Thymus (tissue), 11 donors: Measurements from ENCODE around the gene FERMT1. TPM values are rescaled to one million over a fixed set of nuclear protein-coding genes. Genes with fewer than 3 reads are reported as not detected.

Experiments used
- DNase-seq, 9 donors: peaks; one replicate each; pipeline ENCODE4 v3.0.0-alpha.2; 2013; ENCODE audit warnings: low spot score in 9 of 9, low read depth in 6 of 9, missing footprints in 1 of 9
- H3K27ac ChIP-seq, 2 donors: one replicate each; pipeline ENCODE4 v1.5.1; 2013; ENCODE audit warnings: control low read depth in 1 of 2, low read depth in 1 of 2, low read length in 1 of 2, mild to moderate bottlenecking in 1 of 2, moderate library complexity in 1 of 2
- H3K27me3 ChIP-seq, 2 donors: one replicate each; pipeline ENCODE4 v1.5.1; 2013; ENCODE audit warnings: low read length in 1 of 2; ENCODE audit not compliant: control insufficient read depth in 2 of 2, insufficient read depth in 1 of 2
- H3K36me3 ChIP-seq, 2 donors: one replicate each; pipeline ENCODE4 v1.5.1; 2013; ENCODE audit warnings: low read length in 1 of 2, mild to moderate bottlenecking in 1 of 2, moderate library complexity in 1 of 2; ENCODE audit not compliant: control insufficient read depth in 2 of 2, insufficient read depth in 2 of 2
- H3K4me1 ChIP-seq, 2 donors: one replicate each; pipeline ENCODE4 v1.5.1; 2013; ENCODE audit warnings: low read length in 2 of 2; ENCODE audit not compliant: control insufficient read depth in 2 of 2, insufficient read depth in 2 of 2
- H3K4me3 ChIP-seq, 2 donors: one replicate each; pipeline ENCODE4 v1.5.1; 2013; ENCODE audit warnings: low read length in 2 of 2, control low read depth in 1 of 2, mild to moderate bottlenecking in 1 of 2
- H3K9me3 ChIP-seq, 2 donors: one replicate each; pipeline ENCODE4 v1.5.1; 2013; ENCODE audit warnings: low read length in 1 of 2, mild to moderate bottlenecking in 1 of 2; ENCODE audit not compliant: control insufficient read depth in 2 of 2, insufficient read depth in 1 of 2
- WGBS: extraction: QIAGEN DNeasy Blood & Tissue Kit; methylation state at CpG from one replicate; pipeline ENCODE4 v1.1.7; 2013; 5-methylcytosine and 5-hydroxymethylcytosine counted together
- polyA plus RNA-seq: library from polyadenylated mRNA; stranded (reverse); fragments of 200-250 nt; gene quantifications from one replicate; pipeline ENCODE4 v1.2.3, GENCODE V29; 2013
- total RNA-seq: library from RNA; stranded (reverse); fragments of 120-200 nt; gene quantifications from one replicate; pipeline ENCODE4 v1.2.4, GENCODE V29; 2013
- donor health status: healthy.

Gene FERMT1
- total and polyA plus RNA-seq, 2 donors: 3.7 to 5.8 TPM

- Histone ChIP-seq H3K4me1 (no peaks in the 10 kb centered on the region), H3K27me3 (no peaks in the 10 kb centered on the region), H3K4me3 (no peak overlapping the region), H3K9me3 (no peaks in the 10 kb centered on the region), H3K36me3 (no peaks in the 10 kb centered on the region), H3K27ac (no peak overlapping the region)
- no peak for DNase-seq
- WGBS: 94% methylated on average over 1 of the region's 1 CpG
Measured at GRCh38 chr20:6103301-6103700, 19.5 kb downstream of the FERMT1 start.

GRCh38 chr20:6101346-6101745, 21.5 kb downstream of the FERMT1 start:
- no peaks in the 10 kb centered on the region for H3K9me3 ChIP-seq
- WGBS: 97% methylated on average over 2 of the region's 2 CpGs
- no peak overlapping the region for H3K4me3 ChIP-seq
- H3K36me3 ChIP-seq: no peaks in the 10 kb centered on the region
- no peaks in the 10 kb centered on the region for H3K4me1 ChIP-seq
- no peak overlapping the region for H3K27ac ChIP-seq
- no peak for DNase-seq
- no peaks in the 10 kb centered on the region for H3K27me3 ChIP-seq

- H3K9me3 ChIP-seq: no peaks in the 10 kb centered on the region
- H3K4me3 ChIP-seq: no peak overlapping the region
- no peak for DNase-seq
- no peak overlapping the region for H3K27ac ChIP-seq
- no peaks in the 10 kb centered on the region for H3K36me3 ChIP-seq
- no peaks in the 10 kb centered on the region for H3K4me1 ChIP-seq
- WGBS: 94% methylated on average over 2 of the region's 2 CpGs
- no peaks in the 10 kb centered on the region for H3K27me3 ChIP-seq
Measured at GRCh38 chr20:6100246-6100645, 22.6 kb downstream of the FERMT1 start.

DNA sequence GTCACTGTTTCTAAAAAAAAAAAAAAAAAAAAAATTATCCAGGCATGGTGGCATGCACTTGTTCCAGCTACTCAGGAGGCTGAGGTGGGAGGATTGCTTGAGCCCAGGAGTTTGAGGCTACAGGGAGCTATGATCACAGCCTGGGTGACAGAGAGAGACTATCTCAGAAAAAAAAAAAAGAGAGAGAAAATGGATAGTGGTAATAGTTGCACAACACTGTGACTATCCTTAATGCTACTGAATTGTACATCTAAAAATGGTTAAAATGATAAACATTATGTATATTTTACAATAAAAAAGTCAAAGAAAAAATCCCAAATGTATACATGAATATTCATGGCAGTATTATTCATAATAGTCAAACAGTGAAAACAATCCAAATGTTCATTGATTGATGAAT, 23.0 kb downstream of the FERMT1 start:
- no peaks in the 10 kb centered on the region for H3K9me3 ChIP-seq
- no peaks in the 10 kb centered on the region for H3K4me1 ChIP-seq
- no peak for DNase-seq
- H3K27ac ChIP-seq: no peak overlapping the region
- H3K27me3 ChIP-seq: no peaks in the 10 kb centered on the region
- no peak overlapping the region for H3K4me3 ChIP-seq
- no peaks in the 10 kb centered on the region for H3K36me3 ChIP-seq

DNA sequence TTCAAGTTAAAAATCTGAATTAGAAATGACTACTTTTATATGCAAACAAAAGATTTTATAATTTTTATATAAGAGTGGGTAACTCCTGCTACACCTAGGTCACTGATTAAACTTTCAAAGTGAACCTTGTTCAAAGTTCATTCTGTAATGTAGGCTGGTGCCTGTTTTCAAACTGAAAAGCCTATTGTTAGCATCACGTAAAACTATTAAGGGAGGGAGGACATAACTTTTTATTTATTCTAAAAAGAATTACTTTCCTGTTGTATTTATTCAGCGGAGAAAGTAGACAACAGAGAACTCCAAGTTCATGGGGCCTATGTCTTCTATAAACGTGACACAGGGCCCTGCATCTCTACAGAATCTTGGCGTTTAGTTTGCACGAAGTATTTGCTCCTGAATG, 27.4 kb downstream of the FERMT1 start:
- Histone ChIP-seq H3K36me3 (no peaks in the 10 kb centered on the region), H3K27me3 (no peaks in the 10 kb centered on the region), H3K4me3 (no peak overlapping the region), H3K27ac (no peak overlapping the region), H3K9me3 (no peaks in the 10 kb centered on the region), H3K4me1 (no peaks in the 10 kb centered on the region)
- WGBS: 98% methylated on average over 5 of the region's 5 CpGs
- DNase-seq: no peak

DNA sequence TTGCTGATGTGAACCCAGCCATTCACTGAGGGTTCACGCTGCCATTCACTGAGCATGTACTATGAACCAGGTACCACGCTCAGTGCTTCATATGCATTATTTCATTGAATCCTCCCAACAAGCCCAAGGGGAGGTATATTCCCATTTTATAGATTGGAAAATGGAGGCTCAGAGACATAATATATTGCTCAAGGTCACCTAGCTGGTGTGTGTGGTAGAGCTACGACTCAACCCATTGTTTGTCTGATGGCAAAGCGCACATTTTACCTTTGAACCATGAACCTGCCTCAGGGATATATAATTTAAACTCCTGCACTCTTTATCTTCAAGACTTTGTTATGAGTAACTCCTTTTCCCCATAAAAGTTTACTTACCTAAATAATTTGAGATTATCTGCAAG, 28.3 kb downstream of the FERMT1 start:
- H3K36me3 ChIP-seq: no peaks in the 10 kb centered on the region
- no peaks in the 10 kb centered on the region for H3K9me3 ChIP-seq
- H3K27ac ChIP-seq: no peak overlapping the region
- 97% methylated on average over 4 of the region's 4 CpGs for WGBS
- no peak overlapping the region for H3K4me3 ChIP-seq
- DNase-seq: no peak
- H3K4me1 ChIP-seq: no peaks in the 10 kb centered on the region
- H3K27me3 ChIP-seq: no peaks in the 10 kb centered on the region

GRCh38 chr20:6094063-6094462, 28.8 kb downstream of the FERMT1 start:
- 12% methylated on average over 3 of the region's 3 CpGs for WGBS
- H3K9me3 ChIP-seq: no peaks in the 10 kb centered on the region
- no peak for DNase-seq
- no peaks in the 10 kb centered on the region for H3K36me3 ChIP-seq
- H3K4me3 ChIP-seq: no peak overlapping the region
- H3K27ac ChIP-seq: no peak overlapping the region
- no peaks in the 10 kb centered on the region for H3K4me1 ChIP-seq
- H3K27me3 ChIP-seq: no peaks in the 10 kb centered on the region

GRCh38 chr20:6091661-6092060, 31.2 kb downstream of the FERMT1 start:
- H3K4me1 ChIP-seq: no peaks in the 10 kb centered on the region
- no peak overlapping the region for H3K27ac ChIP-seq
- no peaks in the 10 kb centered on the region for H3K27me3 ChIP-seq
- no peaks in the 10 kb centered on the region for H3K9me3 ChIP-seq
- 98% methylated on average over 8 of the region's 8 CpGs for WGBS
- no peak overlapping the region for H3K4me3 ChIP-seq
- DNase-seq: no peak
- no peaks in the 10 kb centered on the region for H3K36me3 ChIP-seq

DNA sequence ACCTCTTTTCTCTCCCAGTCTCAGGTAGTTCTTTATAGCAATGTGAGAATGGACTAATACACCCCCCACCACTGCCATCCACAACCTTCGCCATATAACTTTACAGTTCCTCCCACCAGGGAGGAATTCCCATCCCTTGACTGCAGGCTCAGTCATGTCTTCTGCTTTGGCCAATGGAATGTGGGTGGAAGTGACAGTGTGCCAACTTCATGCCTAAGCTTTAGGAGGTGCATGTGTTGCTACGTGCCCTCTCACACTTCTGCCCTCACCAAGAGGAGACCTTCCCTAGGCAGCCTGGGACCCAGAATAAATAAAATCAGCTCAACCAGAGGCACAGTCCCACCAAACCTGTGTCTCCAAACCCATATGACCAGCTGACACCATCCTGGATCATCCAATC, 36.0 kb downstream of the FERMT1 start:
- WGBS: 98% methylated on average over 2 of the region's 2 CpGs
- no peak for DNase-seq
- H3K27me3 ChIP-seq: no peaks in the 10 kb centered on the region

DNA sequence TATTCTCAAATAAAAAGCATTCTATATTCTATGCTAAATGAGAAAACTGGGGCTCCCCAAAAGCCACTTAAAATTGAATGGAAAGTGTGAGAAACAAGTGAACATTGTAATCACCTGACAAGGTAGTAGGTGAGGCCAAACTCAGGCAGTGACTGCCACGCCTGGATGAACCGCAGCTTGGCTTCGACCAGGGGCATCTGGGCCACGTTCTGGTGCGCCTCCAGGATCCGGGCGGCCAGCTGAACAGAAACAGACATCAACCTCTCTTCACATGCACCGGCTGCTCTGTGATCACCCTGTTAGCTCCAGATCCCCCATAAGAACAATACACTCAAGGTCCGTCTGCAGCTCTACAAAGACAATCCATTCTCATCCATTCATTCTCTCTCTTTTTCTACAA, 38.9 kb downstream of the FERMT1 start:
- H3K27ac ChIP-seq: no peak overlapping the region
- H3K9me3 ChIP-seq: no peaks in the 10 kb centered on the region
- no peaks in the 10 kb centered on the region for H3K27me3 ChIP-seq
- H3K4me3 ChIP-seq: no peak overlapping the region
- H3K4me1 ChIP-seq: no peaks in the 10 kb centered on the region
- DNase-seq: no peak
- 87% methylated on average over 9 of the region's 9 CpGs for WGBS
- H3K36me3 ChIP-seq: no peaks in the 10 kb centered on the region

More for the DNA sequence above, 36.0 kb downstream of the FERMT1 start:
- H3K4me1 ChIP-seq: no peaks in the 10 kb centered on the region
- no peak overlapping the region for H3K4me3 ChIP-seq
- H3K27ac ChIP-seq: no peak overlapping the region
- no peaks in the 10 kb centered on the region for H3K36me3 ChIP-seq
- H3K9me3 ChIP-seq: no peaks in the 10 kb centered on the region
